GM21825 (cell line): ENCODE data around the gene NRXN3.
"Not testable (repeated sequence)": the region's sequence is repeated elsewhere in the genome, so short reads cannot be mapped to it uniquely, and the experiment has no call there.

Experiments used
- ATAC-seq: cut with Tn5 transposase; IDR thresholded peaks from one replicate; pipeline ENCODE4 v1.9.1; 2021; ENCODE audit warnings: mild to moderate bottlenecking, moderate library complexity; ENCODE audit not compliant: unreplicated experiment

The NRXN3 gene

DNA sequence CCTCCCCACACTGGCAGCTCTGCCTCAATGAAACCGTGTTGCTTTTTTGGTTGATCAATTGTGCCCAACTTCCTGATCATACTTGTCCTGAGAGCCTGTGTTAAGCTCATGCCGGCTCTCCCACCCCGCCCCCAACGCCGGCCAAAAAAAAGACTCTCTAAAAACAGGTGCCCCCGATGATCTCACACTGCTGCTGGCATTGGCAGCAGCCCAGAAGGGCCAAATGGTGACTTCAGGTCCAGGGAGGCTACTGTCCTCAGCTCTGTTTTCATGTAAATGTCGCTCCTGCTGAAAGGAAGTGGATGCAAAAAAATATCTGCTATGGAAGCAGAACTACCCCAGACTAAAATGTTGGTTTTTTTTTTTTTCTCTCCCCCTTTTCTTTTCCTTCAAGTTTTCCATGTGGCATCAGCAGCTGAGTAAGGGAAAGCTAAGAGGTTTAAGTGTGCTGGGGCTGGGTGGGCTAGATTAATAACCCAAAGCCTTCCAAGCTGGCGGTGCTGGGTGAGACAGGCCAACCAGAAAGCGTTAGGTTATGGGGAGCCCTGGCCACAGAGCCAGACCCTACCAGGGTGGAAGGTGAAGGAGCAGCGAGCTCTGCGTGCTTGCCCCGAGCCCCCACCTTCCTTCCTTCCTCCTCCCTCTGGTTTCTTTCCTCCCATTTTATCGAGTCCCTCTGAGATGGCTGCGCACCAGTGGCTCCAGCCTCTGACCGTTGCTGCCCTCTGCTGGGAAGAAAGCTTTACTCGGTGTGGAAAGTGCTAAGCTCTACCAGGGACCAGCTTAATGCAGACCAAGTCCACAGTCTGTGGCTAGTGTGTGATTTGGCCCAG, 396.1 kb downstream of the NRXN3 start:
- no peak for ATAC-seq

DNA sequence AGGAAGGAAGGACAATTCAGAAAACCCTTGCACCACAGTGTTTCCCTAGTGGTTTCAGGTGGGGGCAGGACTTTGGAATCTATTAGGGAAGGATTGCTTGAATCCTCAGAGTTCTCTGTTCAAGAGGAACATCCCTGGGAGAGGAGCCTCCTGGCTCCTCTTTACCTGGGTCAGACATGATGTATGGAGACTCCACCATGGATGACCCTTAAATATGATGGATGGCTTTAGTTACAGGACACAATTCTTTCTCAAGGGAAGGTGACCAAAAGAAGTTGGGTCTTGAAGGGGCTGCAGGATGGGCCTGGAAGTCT, 396.6 kb downstream of the NRXN3 start:
- ATAC-seq = no peak

DNA sequence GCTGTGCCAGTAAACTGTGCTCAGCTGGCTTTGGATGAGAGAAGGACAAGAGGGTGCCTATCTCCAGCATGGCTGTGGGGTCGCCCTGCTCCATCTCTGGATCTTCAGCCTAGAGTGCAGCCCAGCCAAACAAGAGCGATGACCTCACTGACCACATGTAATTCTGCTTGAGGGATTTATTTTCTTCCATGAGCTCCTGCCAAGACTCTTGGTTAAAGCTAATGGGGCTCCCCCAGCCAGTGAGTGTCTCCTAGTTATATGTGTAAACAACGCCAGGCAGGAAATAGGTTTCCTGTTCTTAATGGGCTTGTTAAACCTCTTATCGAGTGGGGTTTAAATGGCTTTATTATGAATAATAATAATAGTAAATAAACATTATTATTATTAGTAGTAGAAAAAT, 397.2 kb downstream of the NRXN3 start:
- ATAC-seq = no peak

DNA sequence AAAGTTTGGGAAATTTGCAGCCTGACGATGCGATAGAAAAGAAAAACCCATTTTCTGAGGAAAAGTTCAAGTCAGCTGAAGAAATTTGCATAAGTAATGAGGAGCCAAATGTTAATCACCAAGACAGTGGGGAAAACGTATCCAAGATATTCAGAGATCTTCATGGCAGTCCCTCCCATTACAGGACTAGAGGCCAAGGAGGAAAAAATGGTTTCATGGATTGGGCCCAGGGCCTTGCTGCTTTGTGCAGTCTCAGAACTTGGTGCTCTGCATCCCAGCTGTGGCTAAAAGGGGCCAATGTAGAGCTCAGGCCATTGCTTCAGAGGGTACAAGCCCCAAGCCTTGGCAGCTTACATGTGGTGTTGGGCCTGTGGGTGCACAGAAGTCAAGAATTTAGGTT, 403.6 kb downstream of the NRXN3 start:
- ATAC-seq = not testable (repeated sequence)

- ATAC-seq = no peak
Measured at GRCh38 chr14:78576437-78577166, 406.4 kb downstream of the NRXN3 start.

GRCh38 chr14:78581229-78581628, 411.1 kb downstream of the NRXN3 start:
- no peak for ATAC-seq

DNA sequence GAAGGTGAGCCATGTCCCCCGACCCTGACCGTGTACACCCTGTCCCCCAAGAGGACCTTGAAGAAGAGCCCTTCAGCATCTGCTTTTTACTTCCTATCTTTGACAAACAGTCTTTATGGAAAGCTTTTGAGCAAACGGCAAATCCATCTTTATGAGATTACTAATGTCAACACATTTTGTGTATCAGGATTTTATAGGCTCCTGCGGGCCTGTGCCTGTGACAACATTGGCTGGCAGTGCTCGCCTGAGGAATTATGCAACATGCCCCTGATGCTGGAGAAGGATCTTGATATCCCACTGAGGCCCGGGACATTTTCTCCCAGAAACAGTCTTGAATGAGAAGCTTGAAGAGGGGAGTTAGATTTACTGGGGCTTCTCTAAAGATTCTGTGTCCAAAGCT, 416.5 kb downstream of the NRXN3 start:
- ATAC-seq = no peak

DNA sequence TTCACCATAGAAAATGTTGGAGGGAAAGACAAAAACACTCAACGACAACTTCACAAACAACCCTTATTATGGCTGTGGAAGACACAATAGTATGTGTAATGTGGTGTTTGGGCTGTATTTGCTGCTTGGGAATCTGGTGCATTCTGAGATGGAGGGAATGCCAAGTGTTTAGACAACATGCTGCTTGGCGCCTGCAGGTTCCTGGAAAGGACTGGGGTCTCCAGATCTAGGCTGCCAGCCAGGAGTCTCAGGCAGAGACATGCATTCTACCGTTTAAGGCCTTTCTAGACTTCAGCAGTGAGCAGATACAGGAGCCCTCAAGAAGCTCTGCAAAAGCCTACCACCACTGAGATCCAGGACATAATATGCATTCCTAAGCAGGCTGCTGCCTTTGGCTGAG, 418.7 kb downstream of the NRXN3 start:
- ATAC-seq = no peak

GRCh38 chr14:78592616-78593219, 422.5 kb downstream of the NRXN3 start:
- ATAC-seq = no peak

DNA sequence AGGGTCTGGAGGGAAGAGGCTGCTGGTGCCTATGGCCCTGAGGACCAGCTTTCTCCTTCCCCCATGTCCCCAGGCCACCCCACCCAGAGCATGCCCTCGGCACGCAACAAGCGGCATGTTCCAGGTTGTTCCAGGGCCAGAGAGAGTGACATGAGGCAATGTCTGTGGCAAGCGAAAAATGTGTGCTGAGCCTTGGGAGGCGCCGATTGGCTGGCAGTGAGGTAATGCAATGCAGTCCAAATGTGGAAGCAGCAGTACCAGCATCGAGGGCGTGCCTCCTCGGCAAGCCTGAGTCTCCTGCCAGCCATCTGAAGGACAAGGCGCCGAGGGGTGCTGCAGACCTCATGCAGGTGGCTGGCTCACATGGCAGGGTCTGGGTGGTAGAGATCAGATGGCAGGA, 423.8 kb downstream of the NRXN3 start:
- ATAC-seq = no peak

DNA sequence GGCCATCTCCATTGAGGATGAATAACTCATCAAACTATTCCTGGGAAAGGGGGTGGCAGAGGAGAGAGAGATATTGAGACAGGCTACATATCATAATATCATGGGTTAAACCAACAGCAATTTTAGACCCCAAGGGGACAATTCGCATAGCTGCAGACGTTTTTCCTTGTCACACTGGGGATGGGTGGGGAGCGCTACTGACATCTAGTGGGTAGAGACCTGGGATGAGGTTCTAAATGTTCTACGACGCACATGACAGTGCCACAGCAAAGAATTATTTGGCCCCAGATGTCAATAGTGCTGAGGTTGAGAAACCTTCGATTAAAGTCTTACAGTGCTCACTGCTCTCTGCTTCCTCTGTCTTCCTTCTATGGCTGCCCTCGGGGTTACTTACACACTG, 425.6 kb downstream of the NRXN3 start:
- ATAC-seq = no peak

DNA sequence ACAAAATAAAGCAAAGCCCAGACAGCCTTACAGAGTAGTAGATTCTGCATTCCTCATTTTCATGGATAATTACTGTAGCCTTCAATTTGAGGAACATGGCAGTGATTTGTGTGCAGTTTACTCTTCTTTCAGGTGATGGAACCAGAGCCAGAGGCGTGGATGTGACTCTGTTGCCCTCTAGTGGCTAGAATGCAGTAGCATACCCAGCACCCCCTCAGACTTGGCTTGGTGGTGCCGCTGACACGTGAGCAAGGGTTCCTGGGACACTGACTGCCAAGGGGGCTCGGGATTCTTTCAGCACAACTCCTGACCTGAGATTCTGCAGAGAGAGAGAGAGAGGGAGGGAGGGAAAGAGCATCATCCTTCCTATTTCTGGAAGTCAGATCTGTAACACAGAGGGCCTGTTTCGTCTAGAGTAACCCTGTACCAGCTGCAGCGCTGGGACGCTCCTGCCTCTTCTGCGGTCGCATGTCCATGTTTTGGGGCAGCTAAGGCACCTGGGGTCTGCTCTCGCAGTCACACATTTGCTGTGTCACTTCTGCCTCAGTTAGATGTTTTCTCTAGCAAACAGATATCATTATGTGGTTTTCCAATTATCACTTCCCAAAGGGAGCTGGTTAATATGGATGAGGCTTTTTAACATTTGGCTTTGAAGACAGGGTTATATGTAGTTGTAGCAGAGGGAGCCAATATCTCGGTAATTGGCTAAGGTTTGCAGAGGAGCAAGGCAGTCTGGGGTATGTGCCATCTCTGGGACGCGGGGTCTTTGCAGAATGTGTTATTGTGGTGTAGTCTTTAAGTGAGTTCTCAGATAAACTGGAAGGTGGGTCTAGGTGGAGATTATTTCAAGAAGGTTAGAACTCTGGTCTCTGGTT, 428.1 kb downstream of the NRXN3 start:
- peak; percentile 75 for ATAC-seq

DNA sequence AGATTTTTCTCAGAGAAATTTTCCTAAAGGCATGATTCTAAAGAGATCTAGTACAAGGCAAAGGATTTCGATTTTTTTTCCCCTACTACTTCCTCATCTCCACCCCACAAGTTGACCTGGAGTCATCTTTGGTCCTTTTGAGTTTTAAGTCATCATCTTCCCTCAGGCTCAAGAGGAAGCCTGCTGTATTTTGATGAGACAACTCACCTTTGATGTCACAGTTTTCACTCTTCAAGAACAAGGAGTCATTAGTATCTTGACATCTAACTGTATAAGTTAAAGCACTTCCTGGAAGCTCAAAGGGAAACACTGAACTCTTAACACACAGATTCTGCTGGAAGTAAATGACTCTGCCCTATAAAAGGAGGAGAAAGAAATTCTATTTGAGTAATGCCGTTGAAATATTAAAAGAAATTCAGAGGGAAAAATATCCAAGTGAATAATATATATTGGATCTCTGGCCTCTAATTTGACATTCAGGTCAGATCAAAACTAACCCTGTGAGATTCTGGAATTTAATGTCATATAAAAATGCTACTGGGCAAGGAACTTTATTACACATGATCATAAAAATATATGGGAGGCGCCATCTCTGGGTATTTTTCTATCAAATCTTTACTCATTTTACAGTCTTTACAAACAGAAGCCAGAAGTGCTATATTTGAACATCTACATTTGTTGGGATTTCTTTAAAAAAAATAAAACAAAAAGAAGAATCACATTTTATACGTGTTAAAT, 435.0 kb downstream of the NRXN3 start:
- no peak for ATAC-seq

- no peak for ATAC-seq
Measured at GRCh38 chr14:78605897-78606500, 435.8 kb downstream of the NRXN3 start.

GRCh38 chr14:78608998-78609787, 439.0 kb downstream of the NRXN3 start:
- ATAC-seq = no peak

DNA sequence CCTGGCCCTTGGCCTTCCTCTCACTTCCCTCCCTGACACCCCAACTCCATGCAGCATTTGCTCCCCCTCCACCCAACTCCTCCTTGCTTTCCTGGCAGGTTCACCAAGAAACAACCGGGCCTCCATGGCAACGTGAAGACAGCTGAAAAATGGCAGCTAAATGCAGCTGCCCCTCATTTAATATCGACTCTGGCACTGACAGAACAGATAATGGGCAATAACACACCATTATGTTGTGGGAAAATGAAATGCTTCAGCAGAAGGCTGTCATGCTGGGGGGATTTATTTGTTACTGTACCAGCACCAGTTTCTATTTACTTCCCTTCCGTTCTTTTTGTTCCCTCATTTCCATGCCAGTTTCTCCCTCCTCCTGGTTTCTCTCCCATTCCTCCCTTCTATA, 440.8 kb downstream of the NRXN3 start:
- ATAC-seq = no peak

DNA sequence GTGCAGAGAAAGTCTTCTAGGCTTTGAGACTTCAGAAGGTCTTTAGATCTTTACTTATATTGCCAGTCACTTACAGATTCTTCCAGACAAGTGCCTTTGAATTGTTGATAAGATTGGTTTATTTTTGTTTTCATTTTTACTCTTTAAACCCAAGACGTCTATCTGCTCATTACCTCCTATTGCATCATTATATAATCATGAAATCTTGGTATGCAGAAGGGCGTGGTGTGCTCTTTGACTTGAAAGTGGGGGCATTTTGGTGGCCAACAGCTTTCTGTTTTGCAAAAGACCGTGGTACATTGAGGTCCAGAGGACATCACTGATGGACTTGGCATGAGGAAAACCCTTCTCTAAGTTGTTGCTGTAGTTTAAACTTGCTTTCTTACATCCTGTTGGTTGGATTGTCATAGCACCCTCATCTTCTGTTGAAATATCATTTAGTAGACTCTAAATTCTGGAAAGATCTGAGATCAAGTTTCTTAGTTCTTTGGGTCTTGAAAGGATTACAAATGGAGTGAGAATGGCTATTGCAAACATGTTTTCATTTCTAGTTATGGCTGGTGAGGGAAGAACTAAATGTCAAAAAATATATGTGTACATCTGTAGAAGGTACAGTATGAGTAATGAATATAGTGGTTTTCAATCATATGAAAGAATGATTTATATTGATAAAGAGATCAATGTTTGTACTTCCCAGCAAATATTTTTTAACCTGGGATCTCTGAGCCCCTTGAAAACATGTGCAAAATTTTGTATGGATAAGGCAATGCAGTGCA, 441.8 kb downstream of the NRXN3 start:
- no peak for ATAC-seq

GRCh38 chr14:78612666-78613065, 442.5 kb downstream of the NRXN3 start:
- ATAC-seq = no peak

- ATAC-seq = no peak
Measured at GRCh38 chr14:78614593-78614992, 444.4 kb downstream of the NRXN3 start.
